ENCODE results near the gene CXCL1.

Gene CXCL1

DNA sequence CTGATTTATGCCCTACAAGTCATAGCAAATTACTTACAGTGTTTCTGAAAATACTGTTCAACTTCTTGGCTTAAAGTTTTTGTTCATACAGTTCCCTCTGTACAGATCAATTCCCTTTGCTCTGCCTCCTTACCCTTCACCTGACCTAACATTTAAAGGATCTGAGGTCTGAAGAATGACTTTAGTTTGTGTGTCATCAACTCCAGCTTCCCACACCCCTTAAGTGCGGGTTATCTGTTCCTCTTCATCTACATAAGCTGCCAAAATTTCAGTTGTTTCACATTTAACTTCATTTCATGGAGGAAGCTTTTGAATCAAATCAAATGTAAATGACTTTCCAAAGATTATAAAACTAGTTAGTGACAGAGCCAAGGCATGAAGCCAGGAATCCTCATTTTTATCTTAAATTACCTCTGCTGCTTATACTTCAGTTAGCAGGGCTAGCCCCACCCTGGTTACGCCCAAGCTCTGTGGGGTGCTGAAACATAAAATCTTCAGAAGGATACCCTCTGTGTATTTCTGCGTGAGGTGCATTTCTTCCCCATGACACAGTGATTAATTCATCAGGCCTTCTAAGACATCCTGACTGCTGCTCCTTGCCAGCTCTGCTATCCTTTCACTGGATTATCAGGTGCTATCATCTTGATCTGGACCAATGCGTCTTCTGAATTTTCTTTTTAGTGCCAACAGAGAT is 16.5 kb downstream of the CXCL1 start:
- TF ChIP-seq, protein P1, sequence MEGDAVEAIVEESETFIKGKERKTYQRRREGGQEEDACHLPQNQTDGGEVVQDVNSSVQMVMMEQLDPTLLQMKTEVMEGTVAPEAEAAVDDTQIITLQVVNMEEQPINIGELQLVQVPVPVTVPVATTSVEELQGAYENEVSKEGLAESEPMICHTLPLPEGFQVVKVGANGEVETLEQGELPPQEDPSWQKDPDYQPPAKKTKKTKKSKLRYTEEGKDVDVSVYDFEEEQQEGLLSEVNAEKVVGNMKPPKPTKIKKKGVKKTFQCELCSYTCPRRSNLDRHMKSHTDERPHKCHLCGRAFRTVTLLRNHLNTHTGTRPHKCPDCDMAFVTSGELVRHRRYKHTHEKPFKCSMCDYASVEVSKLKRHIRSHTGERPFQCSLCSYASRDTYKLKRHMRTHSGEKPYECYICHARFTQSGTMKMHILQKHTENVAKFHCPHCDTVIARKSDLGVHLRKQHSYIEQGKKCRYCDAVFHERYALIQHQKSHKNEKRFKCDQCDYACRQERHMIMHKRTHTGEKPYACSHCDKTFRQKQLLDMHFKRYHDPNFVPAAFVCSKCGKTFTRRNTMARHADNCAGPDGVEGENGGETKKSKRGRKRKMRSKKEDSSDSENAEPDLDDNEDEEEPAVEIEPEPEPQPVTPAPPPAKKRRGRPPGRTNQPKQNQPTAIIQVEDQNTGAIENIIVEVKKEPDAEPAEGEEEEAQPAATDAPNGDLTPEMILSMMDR (IDR thresholded peaks at IDR 0.05; ENCODE audit: extremely low read depth, insufficient read depth, missing control alignments): no peak
- no peak for DNase-seq (ENCODE audit: low spot score)
- in situ Hi-C loops (cut with MboI; ENCODE audit: low pct_unique_long_range_greater_than_20kb, low sequenced_read_pairs, unreplicated experiment): no loop called here

DNA sequence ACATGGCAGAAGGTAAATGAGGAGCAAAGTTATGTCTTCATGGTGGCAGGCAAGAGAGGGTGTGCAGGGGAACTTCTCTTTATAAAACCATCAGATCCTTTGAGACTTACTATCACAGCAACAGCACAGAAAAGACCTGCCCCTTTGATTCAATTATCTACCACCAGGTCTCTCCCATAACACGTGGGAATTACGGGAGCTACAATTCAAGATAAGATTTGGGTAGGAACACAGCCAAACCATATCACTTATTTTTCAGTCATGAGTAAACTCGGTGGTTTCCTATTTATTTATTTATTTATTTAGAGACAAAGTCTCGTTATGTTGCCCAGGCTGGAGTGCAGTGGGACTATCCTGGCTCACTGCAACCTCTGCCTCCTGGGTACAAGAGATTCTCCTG is 22.1 kb downstream of the CXCL1 start:
- TF ChIP-seq, protein P1 (IDR thresholded peaks at IDR 0.05; ENCODE audit: extremely low read depth, insufficient read depth, missing control alignments): no peak
- in situ Hi-C loops (cut with MboI; ENCODE audit: low pct_unique_long_range_greater_than_20kb, low sequenced_read_pairs, unreplicated experiment): no loop called here
- DNase-seq (ENCODE audit: low spot score): no peak

DNA sequence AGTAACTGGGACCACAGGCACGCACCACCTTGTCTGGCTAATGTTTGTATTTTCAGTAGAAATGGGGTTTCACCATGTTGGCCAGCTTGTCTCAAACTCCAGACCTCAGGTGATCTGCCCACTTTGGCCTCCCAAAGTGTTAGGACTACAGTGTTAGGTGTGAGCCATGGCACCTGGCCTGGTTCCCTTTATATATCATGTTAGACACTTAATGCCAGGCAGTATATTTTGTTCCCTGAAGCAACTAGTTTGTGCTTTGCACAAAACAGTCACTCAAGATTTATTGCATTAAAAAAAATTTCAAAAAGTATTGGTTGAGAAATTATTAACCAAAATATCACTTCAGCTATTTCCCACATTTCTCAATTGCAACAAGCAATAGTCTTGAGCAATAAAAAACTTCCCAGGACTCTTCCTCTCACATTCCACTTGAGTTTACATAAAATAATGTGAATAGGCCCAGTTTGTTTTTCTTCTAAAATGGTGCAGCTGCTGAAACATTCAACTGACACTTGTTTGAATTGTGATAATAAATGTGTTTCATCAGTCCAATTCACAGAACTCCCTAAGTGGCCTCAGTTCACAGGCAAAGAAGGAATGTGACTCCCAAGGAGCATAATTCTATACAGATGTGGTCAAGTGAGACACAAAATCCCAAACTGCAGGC is 22.7 kb downstream of the CXCL1 start:
- DNase-seq (ENCODE audit: low spot score): no peak
- TF ChIP-seq, protein P1 (IDR thresholded peaks at IDR 0.05; ENCODE audit: extremely low read depth, insufficient read depth, missing control alignments): no peak
- in situ Hi-C loops (cut with MboI; ENCODE audit: low pct_unique_long_range_greater_than_20kb, low sequenced_read_pairs, unreplicated experiment): no loop called here

- TF ChIP-seq, protein P1 (IDR thresholded peaks at IDR 0.05; ENCODE audit: extremely low read depth, insufficient read depth, missing control alignments): no peak
- in situ Hi-C loops (cut with MboI; ENCODE audit: low pct_unique_long_range_greater_than_20kb, low sequenced_read_pairs, unreplicated experiment): no loop called here
- no peak for DNase-seq (ENCODE audit: low spot score)
Measured at GRCh38 chr4:73892966-73893365, 23.8 kb downstream of the CXCL1 start.

- DNase-seq (ENCODE audit: low spot score): no peak
- TF ChIP-seq, protein P1 (IDR thresholded peaks at IDR 0.05; ENCODE audit: extremely low read depth, insufficient read depth, missing control alignments): no peak
- in situ Hi-C loops (cut with MboI; ENCODE audit: low pct_unique_long_range_greater_than_20kb, low sequenced_read_pairs, unreplicated experiment): no loop called here
Measured at GRCh38 chr4:73894001-73894400, 24.8 kb downstream of the CXCL1 start.

- DNase-seq (ENCODE audit: low spot score): no peak
Measured at GRCh38 chr4:73895201-73896175, 26.3 kb downstream of the CXCL1 start.

More at GRCh38 chr4:73895201-73896175, 26.3 kb downstream of the CXCL1 start:
- TF ChIP-seq, protein P1 (IDR thresholded peaks at IDR 0.05; ENCODE audit: extremely low read depth, insufficient read depth, missing control alignments): no peak
- in situ Hi-C loops (cut with MboI; ENCODE audit: low pct_unique_long_range_greater_than_20kb, low sequenced_read_pairs, unreplicated experiment): no loop called here
